KG1 (cell line): Measurements from ENCODE around the gene EPN3.

ENCODE experiments used
- DNase-seq: peaks from one replicate; lab custom pipeline; 2025; lab: John Stamatoyannopoulos, UW

EPN3 gene

GRCh38 chr17:50590946-50591737, 58.6 kb downstream of the EPN3 start:
- DNase-seq, result no peak

DNA sequence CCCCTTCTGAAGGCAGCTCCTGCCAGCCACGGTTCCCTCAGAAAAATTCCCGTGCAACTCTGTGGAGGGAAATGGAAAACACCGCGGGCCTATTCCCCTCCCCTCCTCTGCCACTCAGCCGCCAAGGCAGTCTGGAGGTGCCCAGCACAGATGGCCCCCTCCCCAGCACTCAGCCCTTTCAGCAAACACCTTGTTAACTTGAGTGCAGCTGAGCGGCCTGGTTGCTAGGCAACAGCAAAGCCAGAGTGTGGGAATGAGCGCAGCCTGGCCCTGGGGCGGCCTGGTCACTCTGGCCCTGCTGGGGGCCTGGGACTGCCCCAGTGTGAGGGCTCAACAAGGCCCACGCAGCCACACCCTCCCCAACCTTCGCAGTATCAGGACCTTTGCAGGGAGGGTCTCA, 60.8 kb downstream of the EPN3 start:
- no peak for DNase-seq
